ENCODE measurements around the gene MBD5.

The MBD5 gene

GRCh38 chr2:148022882-148023281 is 2.0 kb downstream of the MBD5 start:
- H3K4ac ChIP-seq (ENCODE audit: low read depth in 1 of 2, low read length in 2 of 2): no peak overlapping the region
- peaks cover 5% of the 10 kb centered on the region for H3K4me1 ChIP-seq (ENCODE audit: control insufficient read depth, insufficient read depth, low read depth, low read length)
- H3K23ac ChIP-seq (ENCODE audit: low read length in 2 of 2): no peak overlapping the region
- H3K4me2 ChIP-seq (ENCODE audit: low read length, poor library complexity, severe bottlenecking): peak overlapping the region; percentile 31
- no peak overlapping the region for H2BK15ac ChIP-seq (ENCODE audit: low read depth, poor library complexity, severe bottlenecking)
- no peak overlapping the region for H2AFZ ChIP-seq (ENCODE audit: low read depth, low read length)
- peak overlapping the region in 1 of 2 experiments; percentile 97 for H3K4me3 ChIP-seq (ENCODE audit: insufficient read depth in 1 of 2, low read depth in 1 of 2, low read length in 2 of 2)
- no peaks in the 10 kb centered on the region for H3K27me3 ChIP-seq (ENCODE audit: control insufficient read depth in 1 of 2, insufficient read depth in 1 of 2, low read length in 2 of 2)
- no peak overlapping the region for H2BK12ac ChIP-seq (ENCODE audit: low read length in 2 of 2)
- no peak overlapping the region for H3K14ac ChIP-seq (ENCODE audit: low read length in 2 of 2)
- H2BK120ac ChIP-seq (ENCODE audit: low read depth, low read length): no peak overlapping the region
- H4K8ac ChIP-seq (ENCODE audit: low read length): no peak overlapping the region
- peaks cover 3% of the 10 kb centered on the region for H3K79me1 ChIP-seq (replicated peaks; ENCODE audit: low read length, poor library complexity, severe bottlenecking)
- H3K36me3 ChIP-seq (ENCODE audit: control insufficient read depth in 1 of 2, insufficient read depth in 2 of 2, low read depth in 1 of 2, low read length in 2 of 2): peaks cover 0 to 7% of the 10 kb centered on the region in 2 experiments
- H3K27ac ChIP-seq (ENCODE audit: low read length, poor library complexity, severe bottlenecking): no peak overlapping the region
- no peak for DNase-seq
- H3K9me3 ChIP-seq (ENCODE audit: control insufficient read depth, low read length): no peaks in the 10 kb centered on the region
- H3K9ac ChIP-seq (ENCODE audit: low read length): peak overlapping the region; percentile 97
- H3K18ac ChIP-seq (ENCODE audit: low read depth in 1 of 2, low read length in 2 of 2): no peak overlapping the region
- no peak overlapping the region for H2AK5ac ChIP-seq (ENCODE audit: low read length, severe bottlenecking)
- WGBS: 60% methylated on average over 2 of the region's 2 CpGs
- H2BK5ac ChIP-seq (ENCODE audit: low read depth, low read length, poor library complexity, severe bottlenecking): no peak overlapping the region
- no peak overlapping the region for H4K91ac ChIP-seq (ENCODE audit: low read length)

- H3K9me3 ChIP-seq (ENCODE audit: control insufficient read depth, low read length): no peaks in the 10 kb centered on the region
- H2AK5ac ChIP-seq (ENCODE audit: low read length, severe bottlenecking): no peak overlapping the region
- H3K23ac ChIP-seq (ENCODE audit: low read length in 2 of 2): no peak overlapping the region
- no peak overlapping the region for H3K18ac ChIP-seq (ENCODE audit: low read depth in 1 of 2, low read length in 2 of 2)
- H3K14ac ChIP-seq (ENCODE audit: low read length in 2 of 2): no peak overlapping the region
- H2AFZ ChIP-seq (ENCODE audit: low read depth, low read length): no peak overlapping the region
- H4K91ac ChIP-seq (ENCODE audit: low read length): no peak overlapping the region
- H2BK12ac ChIP-seq (ENCODE audit: low read length in 2 of 2): no peak overlapping the region
- H3K4me2 ChIP-seq (ENCODE audit: low read length, poor library complexity, severe bottlenecking): no peak overlapping the region
- H4K8ac ChIP-seq (ENCODE audit: low read length): no peak overlapping the region
- no peaks in the 10 kb centered on the region for H3K27me3 ChIP-seq (ENCODE audit: control insufficient read depth in 1 of 2, insufficient read depth in 1 of 2, low read length in 2 of 2)
- H2BK15ac ChIP-seq (ENCODE audit: low read depth, poor library complexity, severe bottlenecking): no peak overlapping the region
- DNase-seq: no peak
- peak overlapping the region in 1 of 2 experiments; percentile 97 for H3K4me3 ChIP-seq (ENCODE audit: insufficient read depth in 1 of 2, low read depth in 1 of 2, low read length in 2 of 2)
- no peak overlapping the region for H3K4ac ChIP-seq (ENCODE audit: low read depth in 1 of 2, low read length in 2 of 2)
- peaks cover 5% of the 10 kb centered on the region for H3K4me1 ChIP-seq (ENCODE audit: control insufficient read depth, insufficient read depth, low read depth, low read length)
- H3K9ac ChIP-seq (ENCODE audit: low read length): peak overlapping the region; percentile 97
- H3K36me3 ChIP-seq (ENCODE audit: control insufficient read depth in 1 of 2, insufficient read depth in 2 of 2, low read depth in 1 of 2, low read length in 2 of 2): peaks cover 0 to 7% of the 10 kb centered on the region in 2 experiments
- no peak overlapping the region for H2BK120ac ChIP-seq (ENCODE audit: low read depth, low read length)
- peaks cover 3% of the 10 kb centered on the region for H3K79me1 ChIP-seq (replicated peaks; ENCODE audit: low read length, poor library complexity, severe bottlenecking)
- no peak overlapping the region for H3K27ac ChIP-seq (ENCODE audit: low read length, poor library complexity, severe bottlenecking)
- no peak overlapping the region for H2BK5ac ChIP-seq (ENCODE audit: low read depth, low read length, poor library complexity, severe bottlenecking)
Measured at GRCh38 chr2:148023861-148024260, 3.0 kb downstream of the MBD5 start.

- Histone ChIP-seq H2BK15ac (ENCODE audit: low read depth, poor library complexity, severe bottlenecking) (no peak overlapping the region), H3K4me1 (ENCODE audit: control insufficient read depth, insufficient read depth, low read depth, low read length) (peaks cover 1% of the 10 kb centered on the region), H4K8ac (ENCODE audit: low read length) (no peak overlapping the region), H3K27ac (ENCODE audit: low read length, poor library complexity, severe bottlenecking) (no peak overlapping the region), H3K9me3 (ENCODE audit: control insufficient read depth, low read length) (no peaks in the 10 kb centered on the region), H3K14ac (ENCODE audit: low read length in 2 of 2) (no peak overlapping the region), H2AFZ (ENCODE audit: low read depth, low read length) (no peak overlapping the region), H3K36me3 (ENCODE audit: control insufficient read depth in 1 of 2, insufficient read depth in 2 of 2, low read depth in 1 of 2, low read length in 2 of 2) (peaks cover 0 to 7% of the 10 kb centered on the region in 2 experiments), H3K4me3 (ENCODE audit: insufficient read depth in 1 of 2, low read depth in 1 of 2, low read length in 2 of 2) (no peak overlapping the region), H3K4ac (ENCODE audit: low read depth in 1 of 2, low read length in 2 of 2) (no peak overlapping the region), H3K4me2 (ENCODE audit: low read length, poor library complexity, severe bottlenecking) (no peak overlapping the region), H3K27me3 (ENCODE audit: control insufficient read depth in 1 of 2, insufficient read depth in 1 of 2, low read length in 2 of 2) (no peaks in the 10 kb centered on the region), H3K23ac (ENCODE audit: low read length in 2 of 2) (no peak overlapping the region), H3K79me1 (replicated peaks; ENCODE audit: low read length, poor library complexity, severe bottlenecking) (peaks cover 3% of the 10 kb centered on the region), H2BK5ac (ENCODE audit: low read depth, low read length, poor library complexity, severe bottlenecking) (no peak overlapping the region), H3K18ac (ENCODE audit: low read depth in 1 of 2, low read length in 2 of 2) (no peak overlapping the region), H2BK120ac (ENCODE audit: low read depth, low read length) (no peak overlapping the region), H2BK12ac (ENCODE audit: low read length in 2 of 2) (no peak overlapping the region), H4K91ac (ENCODE audit: low read length) (no peak overlapping the region), H3K9ac (ENCODE audit: low read length) (no peak overlapping the region), H2AK5ac (ENCODE audit: low read length, severe bottlenecking) (no peak overlapping the region)
- 100% methylated on average over 2 of the region's 2 CpGs for WGBS
- DNase-seq: no peak
Measured at GRCh38 chr2:148026573-148026972, 5.7 kb downstream of the MBD5 start.

- no peak overlapping the region for H2BK15ac ChIP-seq (ENCODE audit: low read depth, poor library complexity, severe bottlenecking)
Measured at GRCh38 chr2:148027822-148028221, 6.9 kb downstream of the MBD5 start.

More at GRCh38 chr2:148027822-148028221, 6.9 kb downstream of the MBD5 start:
- H2BK5ac ChIP-seq (ENCODE audit: low read depth, low read length, poor library complexity, severe bottlenecking): no peak overlapping the region
- no peak overlapping the region for H3K4ac ChIP-seq (ENCODE audit: low read depth in 1 of 2, low read length in 2 of 2)
- H2AFZ ChIP-seq (ENCODE audit: low read depth, low read length): no peak overlapping the region
- H2AK5ac ChIP-seq (ENCODE audit: low read length, severe bottlenecking): no peak overlapping the region
- H4K91ac ChIP-seq (ENCODE audit: low read length): no peak overlapping the region
- no peak overlapping the region for H4K8ac ChIP-seq (ENCODE audit: low read length)
- H3K9me3 ChIP-seq (ENCODE audit: control insufficient read depth, low read length): no peaks in the 10 kb centered on the region
- H3K18ac ChIP-seq (ENCODE audit: low read depth in 1 of 2, low read length in 2 of 2): no peak overlapping the region
- H3K27me3 ChIP-seq (ENCODE audit: control insufficient read depth in 1 of 2, insufficient read depth in 1 of 2, low read length in 2 of 2): no peaks in the 10 kb centered on the region
- no peak overlapping the region for H2BK12ac ChIP-seq (ENCODE audit: low read length in 2 of 2)
- peaks cover 3% of the 10 kb centered on the region for H3K79me1 ChIP-seq (replicated peaks; ENCODE audit: low read length, poor library complexity, severe bottlenecking)
- no peak overlapping the region for H2BK120ac ChIP-seq (ENCODE audit: low read depth, low read length)
- peaks cover 1% of the 10 kb centered on the region for H3K4me1 ChIP-seq (ENCODE audit: control insufficient read depth, insufficient read depth, low read depth, low read length)
- H3K27ac ChIP-seq (ENCODE audit: low read length, poor library complexity, severe bottlenecking): no peak overlapping the region
- H3K4me2 ChIP-seq (ENCODE audit: low read length, poor library complexity, severe bottlenecking): no peak overlapping the region
- no peak overlapping the region for H3K4me3 ChIP-seq (ENCODE audit: insufficient read depth in 1 of 2, low read depth in 1 of 2, low read length in 2 of 2)
- H3K23ac ChIP-seq (ENCODE audit: low read length in 2 of 2): no peak overlapping the region
- no peak overlapping the region for H3K9ac ChIP-seq (ENCODE audit: low read length)
- H3K36me3 ChIP-seq (ENCODE audit: control insufficient read depth in 1 of 2, insufficient read depth in 2 of 2, low read depth in 1 of 2, low read length in 2 of 2): peaks cover 0 to 7% of the 10 kb centered on the region in 2 experiments
- H3K14ac ChIP-seq (ENCODE audit: low read length in 2 of 2): no peak overlapping the region
- no CpG with 5 or more reads among the region's 1 CpG for WGBS
- DNase-seq: no peak
